SK-N-SH (cell line): ENCODE data around the gene SLC23A1.

Experiments used
- CTCF ChIP-seq: fragments of 200-600 bp; sonication (generic); IDR thresholded peaks from 2 replicates; pipeline ENCODE4 v1.6.1; 2017; ENCODE audit warnings: antibody characterized with exemption, mild to moderate bottlenecking, moderate library complexity
- ELF1 ChIP-seq: IDR thresholded peaks from 2 replicates; pipeline ENCODE4 v1.4.0; 2012
- EP300 ChIP-seq, 2 experiments: IDR thresholded peaks; 2 replicates each; pipeline versions ENCODE4 v1.4.0 to v1.6.1; 2012; ENCODE audit warnings: borderline replicate concordance in 1 of 2, low read depth in 1 of 2, low read length in 1 of 2
- GABPA ChIP-seq: IDR thresholded peaks from 2 replicates; pipeline ENCODE4 v1.4.0; 2012; ENCODE audit warnings: low read depth, mild to moderate bottlenecking
- JUND ChIP-seq: IDR thresholded peaks from 2 replicates; pipeline ENCODE4 v1.4.0; 2012
- POLR2AphosphoS5 ChIP-seq: IDR thresholded peaks from 2 replicates; pipeline ENCODE4 v1.6.1; 2012; ENCODE audit warnings: low read depth, low read length
- RAD21 ChIP-seq: IDR thresholded peaks from 2 replicates; pipeline ENCODE4 v1.6.1; 2012; ENCODE audit warnings: mild to moderate bottlenecking, low read length
- RCOR1 ChIP-seq: fragments of 150-350 bp; IDR thresholded peaks from 2 replicates; pipeline ENCODE4 v1.6.1; 2017; ENCODE audit warnings: antibody characterized with exemption, low read length
- REST ChIP-seq: IDR thresholded peaks from 2 replicates; pipeline ENCODE4 v1.6.1; 2012; ENCODE audit warnings: mild to moderate bottlenecking, low read depth, low read length, moderate library complexity
- TAF1 ChIP-seq: IDR thresholded peaks from 2 replicates; pipeline ENCODE4 v1.6.1; 2012; ENCODE audit warnings: low read depth, mild to moderate bottlenecking, low read length, moderate library complexity, borderline replicate concordance
- ZBTB33 ChIP-seq: IDR thresholded peaks from 2 replicates; pipeline ENCODE4 v1.4.0; 2012; ENCODE audit warnings: low read depth, borderline replicate concordance

GRCh38 chr5:139430015-139430414, 46.9 kb upstream of the SLC23A1 start:
- TF ChIP-seq CTCF (no peak), REST (no peak), ELF1 (no peak), EP300 (IDR thresholded peaks at IDR 0.05; ENCODE audit: borderline replicate concordance in 1 of 2, low read depth in 1 of 2, low read length in 1 of 2) (no peak), JUND (no peak), TAF1 (no peak), RCOR1 (no peak), GABPA (no peak), ZBTB33 (no peak), POLR2AphosphoS5 (no peak), RAD21 (no peak)
